Panc1 (cell line): ENCODE results near the gene CACNA1I. TPM values are rescaled to one million over a fixed set of nuclear protein-coding genes. Genes with fewer than 3 reads are reported as not detected.

Source experiments
- ATAC-seq: fragments of 200-7000 bp; cut with Tn5 transposase; 2 replicates; pipeline ENCODE4 v1.9.1; 2020; ENCODE audit warnings: mild to moderate bottlenecking, moderate library complexity
- BruUV-seq: library from RNA; stranded (reverse); fragments of 400-500 nt; replicated peaks from 2 replicates; lab custom pipeline; 2021; lab: Mats Ljungman, UMichigan
- CTCF ChIA-PET: fragments of 300-600 bp; sonication (Branson Sonifier 250); formaldehyde crosslinking; loops from one replicate; lab custom pipeline; 2022; ENCODE audit warnings: antibody characterized with exemption; lab: Charles Lee
- POLR2A ChIA-PET: fragments of 300-600 bp; sonication (Branson Sonifier 250); formaldehyde crosslinking; loops from one replicate; lab custom pipeline; 2022; ENCODE audit warnings: antibody characterized with exemption; lab: Charles Lee
- DNase-seq: peaks from one replicate; pipeline ENCODE4 v3.0.0-alpha.2; 2010; ENCODE audit warnings: low read depth, low spot score
- H3K27ac ChIP-seq: 2 replicates; pipeline ENCODE4 v1.5.1; 2011; ENCODE audit warnings: mild to moderate bottlenecking, low read length, inconsistent platforms
- H3K27me3 ChIP-seq: fragments of 200-500 bp; sonication (Bioruptor generic); 2 replicates; pipeline ENCODE4 v1.6.0; 2014; ENCODE audit warnings: low read length, inconsistent platforms; ENCODE audit not compliant: control insufficient read depth, insufficient read depth
- H3K36me3 ChIP-seq: fragments of 200-500 bp; sonication (Bioruptor generic); 2 replicates; pipeline ENCODE4 v1.5.1; 2014; ENCODE audit warnings: inconsistent platforms, mild to moderate bottlenecking, low read length, moderate library complexity; ENCODE audit not compliant: control insufficient read depth, insufficient read depth
- H3K4me1 ChIP-seq: 2 replicates; pipeline ENCODE4 v1.5.1; 2011; ENCODE audit warnings: inconsistent platforms, mild to moderate bottlenecking, low read length, moderate library complexity; ENCODE audit not compliant: control insufficient read depth, insufficient read depth
- H3K4me3 ChIP-seq, 2 experiments: 2 replicates each; pipeline ENCODE4 v1.5.1; 2011 to 2012; ENCODE audit warnings: low read depth in 2 of 2, low read length in 2 of 2, mild to moderate bottlenecking in 2 of 2, inconsistent platforms in 1 of 2, moderate library complexity in 1 of 2
- H3K9me3 ChIP-seq: fragments of 200-500 bp; sonication (Bioruptor generic); 2 replicates; pipeline ENCODE4 v1.5.1; 2014; ENCODE audit warnings: low read depth, mild to moderate bottlenecking, inconsistent platforms, low read length, moderate library complexity; ENCODE audit not compliant: control insufficient read depth, insufficient read depth
- POLR2AphosphoS5 ChIP-seq: IDR thresholded peaks from 2 replicates; pipeline ENCODE4 v1.6.1; 2012; ENCODE audit warnings: mild to moderate bottlenecking, low read depth, low read length, moderate library complexity
- SIN3A ChIP-seq: IDR thresholded peaks from 2 replicates; pipeline ENCODE4 v1.6.1; 2012; ENCODE audit warnings: low read depth, mild to moderate bottlenecking, low read length, moderate library complexity, borderline replicate concordance; ENCODE audit not compliant: insufficient read depth
- TCF7L2 ChIP-seq: IDR thresholded peaks from 2 replicates; pipeline ENCODE4 v1.6.1; 2011; ENCODE audit warnings: mild to moderate bottlenecking, low read depth, low read length, inconsistent platforms
- in situ Hi-C: cut with HindIII; loops from 2 replicates; pipeline ENCODE4 v1.10.0; 2016; ENCODE audit warnings: low sequenced_read_pairs, low pct_unique_long_range_greater_than_20kb
- intact Hi-C: fragments of 100-400 bp; cut with micrococcal nuclease; formaldehyde crosslinking; loops from one replicate; pipeline ENCODE4 v1.10.0; 2022; ENCODE audit not compliant: unreplicated experiment
- total RNA-seq: library from RNA; stranded (reverse); gene quantifications from one replicate; pipeline ENCODE4 v1.2.1, GENCODE V29; 2021; ENCODE audit not compliant: unreplicated experiment
- TF ChIP-seq, protein P1 (sequence below): fragments of 450-650 bp; IDR thresholded peaks from 2 replicates; pipeline ENCODE4 v1.5.1; 2017; ENCODE audit warnings: mild to moderate bottlenecking
- TF ChIP-seq, protein P2 (sequence below), 2 experiments: IDR thresholded peaks; 2 replicates each; pipeline ENCODE4 v1.6.1; 2011 to 2012; ENCODE audit warnings: low read depth in 2 of 2, control low read depth in 1 of 2, low read length in 1 of 2, mild to moderate bottlenecking in 1 of 2, moderate library complexity in 1 of 2; ENCODE audit not compliant: insufficient read depth in 1 of 2

CACNA1I gene
- total RNA-seq, 1 experiment from 2014 or later = 0.23 TPM

DNA sequence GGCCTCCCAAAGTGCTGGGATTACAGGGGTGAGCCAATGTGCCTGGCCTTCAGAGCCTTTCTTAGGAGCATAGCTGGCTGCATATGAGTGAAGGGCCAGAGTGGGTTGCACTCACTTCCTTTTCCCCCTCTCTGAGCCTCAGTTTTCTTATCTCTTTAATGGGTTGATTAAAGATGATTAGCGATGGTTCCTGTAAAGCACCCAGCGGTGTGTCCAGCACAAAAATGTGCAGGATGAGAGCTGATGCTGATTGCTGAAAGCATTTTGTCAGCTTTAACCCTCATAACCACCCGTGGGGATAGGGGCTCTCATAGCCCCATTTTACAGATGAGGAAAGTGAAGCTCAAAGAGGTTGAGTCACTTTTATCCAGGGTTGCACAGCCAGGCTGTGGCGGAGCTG is 5.5 kb downstream of the CACNA1I start:
- DNase-seq = no peak
- ChIA-PET CTCF (no interaction called here), POLR2A (no interaction called here)
- in situ Hi-C loops = no loop called here
- no peaks in the 10 kb centered on the region for H3K36me3 ChIP-seq
- H3K9me3 ChIP-seq = no peaks in the 10 kb centered on the region
- intact Hi-C loops = no loop called here
- no peak overlapping the region for H3K27ac ChIP-seq
- H3K27me3 ChIP-seq = no peaks in the 10 kb centered on the region
- peaks cover 4% of the 10 kb centered on the region; the same call in 1 of the 2 replicates for H3K4me1 ChIP-seq
- TF ChIP-seq SIN3A (no peak), POLR2AphosphoS5 (no peak), TCF7L2 (no peak)
- TF ChIP-seq, protein P1, sequence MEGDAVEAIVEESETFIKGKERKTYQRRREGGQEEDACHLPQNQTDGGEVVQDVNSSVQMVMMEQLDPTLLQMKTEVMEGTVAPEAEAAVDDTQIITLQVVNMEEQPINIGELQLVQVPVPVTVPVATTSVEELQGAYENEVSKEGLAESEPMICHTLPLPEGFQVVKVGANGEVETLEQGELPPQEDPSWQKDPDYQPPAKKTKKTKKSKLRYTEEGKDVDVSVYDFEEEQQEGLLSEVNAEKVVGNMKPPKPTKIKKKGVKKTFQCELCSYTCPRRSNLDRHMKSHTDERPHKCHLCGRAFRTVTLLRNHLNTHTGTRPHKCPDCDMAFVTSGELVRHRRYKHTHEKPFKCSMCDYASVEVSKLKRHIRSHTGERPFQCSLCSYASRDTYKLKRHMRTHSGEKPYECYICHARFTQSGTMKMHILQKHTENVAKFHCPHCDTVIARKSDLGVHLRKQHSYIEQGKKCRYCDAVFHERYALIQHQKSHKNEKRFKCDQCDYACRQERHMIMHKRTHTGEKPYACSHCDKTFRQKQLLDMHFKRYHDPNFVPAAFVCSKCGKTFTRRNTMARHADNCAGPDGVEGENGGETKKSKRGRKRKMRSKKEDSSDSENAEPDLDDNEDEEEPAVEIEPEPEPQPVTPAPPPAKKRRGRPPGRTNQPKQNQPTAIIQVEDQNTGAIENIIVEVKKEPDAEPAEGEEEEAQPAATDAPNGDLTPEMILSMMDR = no peak
- TF ChIP-seq, protein P2, sequence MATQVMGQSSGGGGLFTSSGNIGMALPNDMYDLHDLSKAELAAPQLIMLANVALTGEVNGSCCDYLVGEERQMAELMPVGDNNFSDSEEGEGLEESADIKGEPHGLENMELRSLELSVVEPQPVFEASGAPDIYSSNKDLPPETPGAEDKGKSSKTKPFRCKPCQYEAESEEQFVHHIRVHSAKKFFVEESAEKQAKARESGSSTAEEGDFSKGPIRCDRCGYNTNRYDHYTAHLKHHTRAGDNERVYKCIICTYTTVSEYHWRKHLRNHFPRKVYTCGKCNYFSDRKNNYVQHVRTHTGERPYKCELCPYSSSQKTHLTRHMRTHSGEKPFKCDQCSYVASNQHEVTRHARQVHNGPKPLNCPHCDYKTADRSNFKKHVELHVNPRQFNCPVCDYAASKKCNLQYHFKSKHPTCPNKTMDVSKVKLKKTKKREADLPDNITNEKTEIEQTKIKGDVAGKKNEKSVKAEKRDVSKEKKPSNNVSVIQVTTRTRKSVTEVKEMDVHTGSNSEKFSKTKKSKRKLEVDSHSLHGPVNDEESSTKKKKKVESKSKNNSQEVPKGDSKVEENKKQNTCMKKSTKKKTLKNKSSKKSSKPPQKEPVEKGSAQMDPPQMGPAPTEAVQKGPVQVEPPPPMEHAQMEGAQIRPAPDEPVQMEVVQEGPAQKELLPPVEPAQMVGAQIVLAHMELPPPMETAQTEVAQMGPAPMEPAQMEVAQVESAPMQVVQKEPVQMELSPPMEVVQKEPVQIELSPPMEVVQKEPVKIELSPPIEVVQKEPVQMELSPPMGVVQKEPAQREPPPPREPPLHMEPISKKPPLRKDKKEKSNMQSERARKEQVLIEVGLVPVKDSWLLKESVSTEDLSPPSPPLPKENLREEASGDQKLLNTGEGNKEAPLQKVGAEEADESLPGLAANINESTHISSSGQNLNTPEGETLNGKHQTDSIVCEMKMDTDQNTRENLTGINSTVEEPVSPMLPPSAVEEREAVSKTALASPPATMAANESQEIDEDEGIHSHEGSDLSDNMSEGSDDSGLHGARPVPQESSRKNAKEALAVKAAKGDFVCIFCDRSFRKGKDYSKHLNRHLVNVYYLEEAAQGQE (IDR thresholded peaks at IDR 0.05; ENCODE audit: insufficient read depth in 1 of 2, low read depth in 2 of 2, low read length in 1 of 2) = no peak
- BruUV-seq = no TSS peak
- ATAC-seq = no peak
- no peak overlapping the region for H3K4me3 ChIP-seq

DNA sequence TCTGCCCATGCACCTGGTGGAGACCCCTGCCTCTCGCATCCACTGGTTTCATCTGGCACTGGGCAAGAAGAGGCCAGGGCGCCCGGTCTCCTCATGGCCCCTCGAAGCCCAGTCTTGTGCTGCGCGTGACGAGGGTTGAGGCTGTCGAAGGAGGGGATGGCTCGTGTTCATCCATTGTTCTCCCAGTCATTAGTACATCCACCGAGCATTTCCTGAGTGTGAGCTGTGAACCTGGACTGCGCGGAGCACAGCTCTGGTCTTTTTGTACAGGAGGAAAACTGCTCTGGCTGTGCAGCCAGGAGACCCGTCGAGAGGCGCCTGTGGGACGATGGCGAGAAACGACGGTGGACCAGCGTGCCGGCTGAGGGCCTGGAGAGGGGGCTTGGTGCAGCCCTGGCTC is 6.8 kb downstream of the CACNA1I start:
- Histone ChIP-seq H3K36me3 (no peaks in the 10 kb centered on the region), H3K27ac (no peak overlapping the region), H3K9me3 (no peaks in the 10 kb centered on the region), H3K27me3 (no peaks in the 10 kb centered on the region), H3K4me1 (peaks cover 4% of the 10 kb centered on the region; the same call in 1 of the 2 replicates), H3K4me3 (no peak overlapping the region)
- ATAC-seq (no peak), DNase-seq (no peak)
- ChIA-PET CTCF (no interaction called here), POLR2A (interaction anchor here (0.5 kb wide), 1 partner anchor 14 kb away, joined by 3 read pairs; no protein-coding TSS in a partner anchor)
- in situ Hi-C loops (no loop called here), intact Hi-C loops (no loop called here)
- TF ChIP-seq TCF7L2 = no peak
- TF ChIP-seq, protein P1 = no peak
- TF ChIP-seq SIN3A = no peak
- TF ChIP-seq, protein P2 (IDR thresholded peaks at IDR 0.05; ENCODE audit: insufficient read depth in 1 of 2, low read depth in 2 of 2, low read length in 1 of 2) = no peak
- no peak for TF ChIP-seq POLR2AphosphoS5
- no TSS peak for BruUV-seq
